HG03097 (cell line): Measurements from ENCODE around the gene INSRR.

Experiments used
- ATAC-seq: cut with Tn5 transposase; IDR thresholded peaks from one replicate; pipeline ENCODE4 v1.9.1; 2021; ENCODE audit not compliant: unreplicated experiment, low FRiP score

INSRR gene

GRCh38 chr1:156876281-156876680 lies 17.4 kb upstream of the INSRR start:
- no peak for ATAC-seq

- no peak for ATAC-seq
These were observed 16.4 kb upstream of the INSRR start for GRCh38 chr1:156875341-156875615.

GRCh38 chr1:156874572-156875340 lies 15.8 kb upstream of the INSRR start:
- no peak for ATAC-seq

GRCh38 chr1:156874142-156874541 lies 15.2 kb upstream of the INSRR start:
- ATAC-seq = no peak

GRCh38 chr1:156873659-156874058 lies 14.7 kb upstream of the INSRR start:
- no peak for ATAC-seq

GRCh38 chr1:156869455-156869854 lies 10.5 kb upstream of the INSRR start:
- no peak for ATAC-seq

- ATAC-seq = no peak
These were observed 9.4 kb upstream of the INSRR start for GRCh38 chr1:156868341-156868740.

- ATAC-seq = no peak
These were observed 7.5 kb upstream of the INSRR start for GRCh38 chr1:156866249-156866909.

GRCh38 chr1:156865865-156866248 lies 6.9 kb upstream of the INSRR start:
- no peak for ATAC-seq

- no peak for ATAC-seq
These were observed 6.3 kb upstream of the INSRR start for GRCh38 chr1:156865258-156865657.

GRCh38 chr1:156864796-156865195 lies 5.9 kb upstream of the INSRR start:
- ATAC-seq = no peak

- no peak for ATAC-seq
These were observed 4.7 kb upstream of the INSRR start for GRCh38 chr1:156863631-156864030.

GRCh38 chr1:156862997-156863599 lies 4.2 kb upstream of the INSRR start:
- no peak for ATAC-seq

- no peak for ATAC-seq
These were observed 3.7 kb upstream of the INSRR start for GRCh38 chr1:156862584-156862983.

- ATAC-seq = no peak
These were observed 1.9 kb upstream of the INSRR start, which contains the start of gene NTRK1 for GRCh38 chr1:156860628-156861423. TSS of gene NTRK1 (plus strand) at chr1:156860865. CDS start at chr1:156860935, 70 bp downstream.

- no peak for ATAC-seq
These were observed 1.3 kb upstream of the INSRR start for GRCh38 chr1:156860113-156860627.

GRCh38 chr1:156859523-156860112 lies 701 bp upstream of the INSRR start:
- ATAC-seq = no peak

- no peak for ATAC-seq
These were observed 361 bp downstream of the INSRR start for GRCh38 chr1:156858555-156858956.

- no peak for ATAC-seq
These were observed 1.4 kb downstream of the INSRR start for GRCh38 chr1:156857532-156857931.

GRCh38 chr1:156856282-156856785 lies 2.6 kb downstream of the INSRR start:
- no peak for ATAC-seq
